Hepatic stellate cell (primary cell): ENCODE data around the gene TRIM10.
A peak's percentile ranks its signal among the peaks of the same experiment; 100 is the strongest.
"Not testable (repeated sequence)": the region's sequence is repeated elsewhere in the genome, so short reads cannot be mapped to it uniquely, and the experiment has no call there.

Source experiments
- DNase-seq: peaks from one replicate; pipeline ENCODE4 v3.0.0; 2011; ENCODE audit warnings: low spot score

Gene TRIM10

DNA sequence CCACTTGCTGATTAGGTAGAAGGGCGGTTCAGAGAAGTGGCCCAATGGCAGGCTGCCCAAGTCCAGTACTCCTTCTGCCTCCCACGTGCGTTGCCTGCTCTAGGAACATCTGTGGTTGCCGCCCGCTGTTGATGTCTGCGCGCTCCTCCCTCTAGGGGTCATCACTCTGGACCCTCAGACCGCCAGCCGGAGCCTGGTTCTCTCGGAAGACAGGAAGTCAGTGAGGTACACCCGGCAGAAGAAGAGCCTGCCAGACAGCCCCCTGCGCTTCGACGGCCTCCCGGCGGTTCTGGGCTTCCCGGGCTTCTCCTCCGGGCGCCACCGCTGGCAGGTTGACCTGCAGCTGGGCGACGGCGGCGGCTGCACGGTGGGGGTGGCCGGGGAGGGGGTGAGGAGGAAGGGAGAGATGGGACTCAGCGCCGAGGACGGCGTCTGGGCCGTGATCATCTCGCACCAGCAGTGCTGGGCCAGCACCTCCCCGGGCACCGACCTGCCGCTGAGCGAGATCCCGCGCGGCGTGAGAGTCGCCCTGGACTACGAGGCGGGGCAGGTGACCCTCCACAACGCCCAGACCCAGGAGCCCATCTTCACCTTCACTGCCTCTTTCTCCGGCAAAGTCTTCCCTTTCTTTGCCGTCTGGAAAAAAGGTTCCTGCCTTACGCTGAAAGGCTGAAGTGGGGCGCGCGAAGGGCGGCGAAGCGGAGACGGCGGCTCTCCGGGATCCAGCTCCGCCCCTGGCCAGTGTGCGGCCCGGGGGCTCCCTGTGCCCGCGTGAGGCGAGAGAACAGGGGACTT is 10.9 kb upstream of the TRIM10 start:
- no peak for DNase-seq

DNA sequence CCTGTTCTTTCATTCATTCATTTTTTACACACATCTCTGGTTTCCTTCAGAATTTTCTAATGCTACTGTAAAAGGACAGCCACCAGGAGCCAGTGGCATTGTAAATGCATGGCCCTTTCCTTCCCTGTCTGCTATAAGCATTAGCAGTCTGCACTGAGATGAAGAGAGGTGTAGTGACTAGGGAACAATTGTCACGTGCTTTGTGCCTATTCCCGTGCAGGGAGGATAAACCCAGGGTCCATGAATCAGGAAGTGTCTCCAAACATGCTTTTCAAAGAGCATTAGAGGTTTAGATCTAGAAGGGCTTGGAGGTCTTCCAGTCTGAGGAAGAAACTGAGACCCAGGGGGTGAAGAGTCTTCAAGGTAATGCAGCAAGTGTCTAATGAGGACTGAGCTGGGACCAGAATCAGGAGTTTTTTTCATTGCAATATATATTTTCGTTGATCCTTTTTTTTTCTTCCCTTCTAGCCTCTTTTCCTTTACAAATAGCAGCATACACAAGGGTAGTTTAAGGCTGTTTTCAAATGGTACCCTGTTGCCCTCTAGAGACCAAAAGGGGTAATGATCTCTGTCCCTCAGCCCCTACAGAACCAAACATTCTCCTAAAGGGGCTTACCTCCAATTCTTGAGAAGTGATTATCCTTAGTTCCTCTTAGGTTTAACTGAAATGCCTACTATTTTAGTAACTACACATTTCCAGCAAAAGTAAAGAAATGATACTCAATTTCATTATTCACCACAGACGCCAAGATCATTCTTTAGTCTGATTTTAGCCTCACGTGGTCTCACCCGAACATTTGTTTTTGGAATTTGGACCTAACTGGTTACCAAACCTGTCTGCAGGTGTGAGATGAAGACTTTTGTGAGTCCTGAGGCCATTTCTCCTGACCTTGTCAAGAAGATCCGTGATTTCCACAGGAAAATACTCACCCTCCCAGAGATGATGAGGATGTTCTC is 8.9 kb upstream of the TRIM10 start:
- peak; percentile 47 for DNase-seq

GRCh38 chr6:30168741-30169140 is 7.7 kb upstream of the TRIM10 start:
- no peak for DNase-seq

- no peak for DNase-seq
Observed at GRCh38 chr6:30167101-30167500, 6.1 kb upstream of the TRIM10 start.

DNA sequence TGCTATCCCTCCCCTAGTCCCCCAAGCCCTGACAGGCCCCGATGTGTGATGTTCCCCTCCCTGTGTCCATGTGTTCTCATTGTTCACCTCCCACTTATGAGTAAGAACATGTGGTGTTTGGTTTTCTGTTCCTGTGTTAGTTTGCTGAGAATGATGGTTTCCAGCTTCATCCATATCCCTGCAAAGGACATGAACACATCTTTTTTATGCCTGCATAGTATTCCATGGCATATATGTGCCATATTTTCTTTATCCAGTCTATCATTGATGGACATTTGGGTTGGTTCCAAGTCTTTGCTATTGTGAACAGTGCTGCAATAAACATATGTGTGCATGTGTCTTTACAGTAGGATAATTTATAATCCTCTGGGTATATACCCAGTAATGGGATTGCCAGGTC is 4.2 kb upstream of the TRIM10 start:
- DNase-seq, result not testable (repeated sequence)

DNA sequence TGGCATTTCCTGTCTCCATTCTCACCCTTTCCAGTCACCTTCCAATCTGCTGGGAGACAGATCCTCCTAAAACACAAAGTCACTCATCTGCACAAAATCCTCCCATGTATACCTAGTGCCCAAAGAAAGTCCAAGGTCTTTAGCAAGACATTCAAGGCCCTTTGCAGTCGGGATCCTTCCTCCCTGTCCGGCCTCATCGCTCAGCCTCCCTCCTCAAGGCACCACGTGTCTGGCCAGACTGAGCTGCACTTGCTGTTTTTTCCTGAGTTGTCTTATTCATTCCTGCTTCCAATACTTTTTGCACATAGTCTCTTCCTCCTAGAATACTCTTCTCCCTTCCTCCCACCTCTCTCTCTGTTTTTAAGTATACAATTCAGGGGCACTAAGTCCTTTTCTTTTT is 3.7 kb upstream of the TRIM10 start:
- no peak for DNase-seq

DNA sequence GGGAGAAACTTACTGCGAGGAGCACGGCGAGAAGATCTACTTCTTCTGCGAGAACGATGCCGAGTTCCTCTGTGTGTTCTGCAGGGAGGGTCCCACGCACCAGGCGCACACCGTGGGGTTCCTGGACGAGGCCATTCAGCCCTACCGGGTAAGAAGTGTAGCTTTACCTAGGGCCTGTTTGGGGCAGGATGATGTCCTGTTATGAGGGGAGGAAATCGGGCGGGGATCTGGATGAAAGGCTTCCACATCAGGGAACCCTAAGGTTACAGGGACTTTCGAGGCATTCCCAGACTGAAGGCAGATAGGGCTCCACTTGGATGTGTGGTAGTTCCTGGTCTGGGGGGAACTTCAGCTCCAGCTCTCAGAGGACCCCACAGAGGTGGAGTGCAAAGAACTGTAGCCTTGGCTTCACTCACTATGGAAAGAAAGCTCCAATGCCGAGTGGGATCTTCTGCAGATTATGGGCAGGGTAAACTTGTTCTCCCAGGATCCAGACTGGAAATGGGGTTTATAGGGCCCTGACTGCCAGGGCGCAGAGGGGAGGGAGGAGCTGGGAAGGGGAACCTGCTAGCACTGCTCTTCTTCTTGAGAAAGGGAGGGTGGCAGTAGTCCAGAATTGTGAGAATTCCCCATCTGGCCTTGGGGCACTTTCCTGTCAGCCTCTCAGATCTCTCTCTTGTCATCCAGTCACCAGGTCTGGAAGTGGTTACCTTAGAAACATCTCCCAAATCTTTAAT is 3.1 kb upstream of the TRIM10 start:
- DNase-seq, result no peak

DNA sequence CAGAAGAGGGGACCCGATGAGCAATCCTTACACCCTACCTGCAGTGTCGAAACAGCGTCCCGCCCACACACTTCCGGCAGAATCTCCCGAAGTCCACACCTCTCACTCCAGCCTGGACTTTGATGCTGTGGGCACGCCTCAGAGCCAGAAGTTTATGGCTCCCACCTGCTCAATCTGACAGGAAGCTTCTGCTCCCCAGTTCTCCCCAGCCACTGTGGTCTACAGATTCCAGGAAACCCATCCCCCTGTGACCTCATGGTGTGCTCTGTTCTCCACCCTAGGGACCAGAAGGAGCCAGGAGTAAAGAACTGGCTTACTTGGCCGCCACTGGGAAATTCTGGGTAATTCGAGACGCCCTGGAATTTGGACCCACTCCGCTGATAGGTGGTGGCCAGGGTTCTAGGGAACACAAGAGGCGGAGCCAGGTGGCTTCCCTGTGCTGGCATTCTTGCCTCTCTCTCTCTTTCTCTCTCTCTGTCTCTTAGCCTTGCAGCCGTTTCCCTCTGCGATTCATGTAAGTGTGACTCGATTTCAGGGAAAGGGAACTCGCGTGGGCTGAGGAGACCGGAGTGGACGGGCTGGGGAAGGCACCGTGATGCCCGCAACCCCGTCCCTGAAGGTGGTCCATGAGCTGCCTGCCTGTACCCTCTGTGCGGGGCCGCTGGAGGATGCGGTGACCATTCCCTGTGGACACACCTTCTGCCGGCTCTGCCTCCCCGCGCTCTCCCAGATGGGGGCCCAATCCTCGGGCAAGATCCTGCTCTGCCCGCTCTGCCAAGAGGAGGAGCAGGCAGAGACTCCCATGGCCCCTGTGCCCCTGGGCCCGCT is 2.3 kb upstream of the TRIM10 start, which contains the start of gene TRIM15:
Gene TRIM15, plus strand, starts transcription at position 457 of the 828 bp plus-strand sequence. Its CDS starts 139 bp downstream, at position 596.
- DNase-seq, result no peak

DNA sequence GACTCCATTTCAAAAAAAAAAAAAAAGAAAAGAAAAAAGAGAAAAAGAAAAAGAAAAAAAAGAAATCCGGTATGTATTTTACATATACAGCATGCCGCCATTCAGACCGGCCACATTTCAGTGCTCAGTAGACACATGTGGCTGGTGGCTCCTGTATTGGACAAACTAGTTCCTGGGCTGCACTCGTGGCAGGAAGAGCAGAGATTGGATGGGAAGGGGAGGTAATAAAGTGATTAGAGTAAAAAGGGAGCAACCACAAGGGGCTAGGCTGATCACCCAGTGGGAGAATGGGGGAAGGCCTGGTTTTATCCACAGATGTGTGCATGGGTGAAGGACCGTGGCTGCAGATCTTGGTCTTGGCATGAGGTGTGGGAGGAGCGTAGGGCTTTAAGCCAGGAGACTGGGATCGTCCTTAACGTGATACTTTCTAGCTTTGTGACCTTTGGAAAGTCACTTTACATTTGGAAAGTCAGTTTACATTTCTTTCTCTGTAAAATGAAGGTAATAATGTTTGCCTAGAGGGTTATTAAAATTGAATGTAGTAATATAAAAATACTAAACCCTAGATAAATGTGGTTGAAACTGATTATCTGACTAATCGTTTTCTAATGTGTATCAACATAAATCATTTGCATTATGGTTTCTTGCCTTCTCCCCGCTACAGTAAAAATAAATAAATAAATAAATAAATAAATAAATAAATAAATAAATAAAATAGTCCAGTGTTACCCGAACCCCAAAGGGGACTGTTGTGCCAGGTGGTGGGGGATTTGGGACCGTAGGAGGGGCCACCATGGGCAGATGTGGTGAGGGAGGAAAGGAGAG is 1.5 kb upstream of the TRIM10 start:
- DNase-seq, result no peak

DNA sequence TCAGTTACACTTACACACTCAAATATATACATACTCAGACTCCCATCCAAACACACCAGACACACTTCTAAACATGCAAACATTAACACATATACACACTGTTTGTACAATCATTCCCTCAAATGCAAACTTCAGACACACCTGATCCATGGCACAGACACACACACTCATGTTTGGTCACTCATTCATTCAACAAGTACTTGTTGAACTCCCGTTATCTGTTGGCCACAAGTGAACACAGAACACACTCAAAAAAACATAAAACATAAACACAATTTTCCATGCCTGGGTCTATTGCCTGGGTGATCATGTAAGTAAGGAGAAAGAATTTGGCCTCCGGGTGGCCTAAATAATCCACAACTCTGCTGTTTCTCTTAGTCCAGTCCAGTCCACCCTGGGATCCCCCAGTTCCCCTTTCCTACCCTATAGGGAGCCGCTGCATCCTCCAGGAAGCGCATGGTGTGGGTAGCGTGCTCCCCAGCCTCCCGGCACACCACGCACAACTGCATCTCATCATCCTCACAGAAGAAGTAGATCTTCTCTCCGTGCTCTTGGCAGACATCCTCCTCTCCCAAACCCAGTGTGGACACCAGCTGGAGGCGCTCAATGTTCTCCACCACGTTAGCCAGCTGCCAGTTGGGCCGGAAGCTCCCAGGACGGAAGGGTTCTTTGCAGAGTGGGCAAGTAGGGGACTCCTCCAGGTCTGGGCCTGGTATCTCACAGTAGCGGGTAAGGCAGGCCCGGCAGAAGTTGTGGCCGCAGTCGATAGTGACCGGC is 815 bp downstream of the TRIM10 start:
- DNase-seq, result no peak

DNA sequence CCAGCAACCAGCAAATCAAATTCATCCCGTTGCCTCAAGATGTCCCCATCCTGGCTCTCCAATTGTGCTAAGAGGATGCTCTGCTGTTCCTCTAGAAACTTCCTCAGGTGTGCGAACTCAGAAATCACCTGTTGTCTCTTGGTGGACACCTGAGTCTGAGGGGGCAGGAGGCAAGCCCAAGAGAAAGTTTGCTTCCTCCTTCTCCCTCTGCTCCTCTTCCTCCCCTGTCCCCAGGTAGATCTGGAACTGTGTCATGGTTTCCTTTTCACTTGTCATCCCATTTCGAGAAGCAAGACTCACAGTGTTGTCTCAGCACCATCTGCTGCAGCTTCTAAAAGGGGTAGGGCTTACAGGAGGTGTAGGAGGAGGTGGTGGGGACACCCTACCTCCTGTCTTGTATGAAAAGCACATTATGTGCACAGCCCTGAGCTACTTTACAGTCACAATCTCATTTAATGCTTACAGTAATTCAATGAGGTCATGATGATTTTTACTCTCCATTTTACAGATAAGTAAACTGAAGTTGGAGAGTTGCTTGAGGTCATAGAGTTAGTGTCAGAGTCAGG is 2.5 kb downstream of the TRIM10 start:
- no peak for DNase-seq

GRCh38 chr6:30157999-30158398 is 3.0 kb downstream of the TRIM10 start:
- DNase-seq, result no peak

- DNase-seq, result peak; percentile 32
Observed at GRCh38 chr6:30157581-30157980, 3.4 kb downstream of the TRIM10 start.

- DNase-seq, result no peak
Observed at GRCh38 chr6:30156774-30157173, 4.2 kb downstream of the TRIM10 start.

DNA sequence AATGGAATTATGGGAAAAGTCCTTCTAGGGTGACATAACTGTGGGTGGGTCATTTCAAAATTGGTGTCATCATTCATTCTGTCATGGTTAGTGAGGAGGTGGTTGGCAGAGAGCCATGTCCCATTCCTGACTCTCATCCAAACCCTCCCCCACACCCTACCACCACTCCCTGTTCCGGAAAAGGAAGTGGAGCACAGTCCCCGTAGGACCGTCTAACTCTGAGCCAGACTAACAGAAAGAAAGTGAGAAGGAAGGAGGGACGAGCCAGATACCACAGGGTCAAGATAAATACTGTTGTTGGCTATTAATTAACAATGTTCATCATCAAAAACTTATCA is 4.8 kb downstream of the TRIM10 start:
- peak; percentile 49 for DNase-seq

- no peak for DNase-seq
Observed at GRCh38 chr6:30155520-30156261, 5.3 kb downstream of the TRIM10 start.

GRCh38 chr6:30154709-30155519 is 6.1 kb downstream of the TRIM10 start:
- DNase-seq, result peak; percentile 94

GRCh38 chr6:30154061-30154460 is 7.0 kb downstream of the TRIM10 start:
- DNase-seq, result no peak
